ENCODE measurements around the gene SLC41A2.

DNA sequence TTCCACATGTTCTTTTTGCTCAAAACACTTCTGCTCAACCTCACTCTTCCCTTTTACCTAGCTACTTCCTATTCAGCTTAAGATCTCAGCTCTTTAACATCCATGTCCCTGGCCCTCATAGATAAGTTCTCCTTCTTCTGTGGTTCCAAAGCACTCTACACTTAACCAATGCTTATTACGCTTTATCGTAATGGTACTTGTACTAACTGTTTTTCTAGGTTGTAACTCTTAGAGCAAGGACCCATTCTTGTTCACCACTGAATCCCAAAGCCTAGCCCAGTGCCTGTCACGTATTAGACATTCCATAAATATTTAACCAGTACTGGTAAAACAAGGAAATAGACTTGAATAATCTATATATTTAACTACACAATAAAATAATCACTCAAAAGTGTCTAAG lies 5.3 kb downstream of the SLC41A2 start:
- TF ChIP-seq, protein P1, sequence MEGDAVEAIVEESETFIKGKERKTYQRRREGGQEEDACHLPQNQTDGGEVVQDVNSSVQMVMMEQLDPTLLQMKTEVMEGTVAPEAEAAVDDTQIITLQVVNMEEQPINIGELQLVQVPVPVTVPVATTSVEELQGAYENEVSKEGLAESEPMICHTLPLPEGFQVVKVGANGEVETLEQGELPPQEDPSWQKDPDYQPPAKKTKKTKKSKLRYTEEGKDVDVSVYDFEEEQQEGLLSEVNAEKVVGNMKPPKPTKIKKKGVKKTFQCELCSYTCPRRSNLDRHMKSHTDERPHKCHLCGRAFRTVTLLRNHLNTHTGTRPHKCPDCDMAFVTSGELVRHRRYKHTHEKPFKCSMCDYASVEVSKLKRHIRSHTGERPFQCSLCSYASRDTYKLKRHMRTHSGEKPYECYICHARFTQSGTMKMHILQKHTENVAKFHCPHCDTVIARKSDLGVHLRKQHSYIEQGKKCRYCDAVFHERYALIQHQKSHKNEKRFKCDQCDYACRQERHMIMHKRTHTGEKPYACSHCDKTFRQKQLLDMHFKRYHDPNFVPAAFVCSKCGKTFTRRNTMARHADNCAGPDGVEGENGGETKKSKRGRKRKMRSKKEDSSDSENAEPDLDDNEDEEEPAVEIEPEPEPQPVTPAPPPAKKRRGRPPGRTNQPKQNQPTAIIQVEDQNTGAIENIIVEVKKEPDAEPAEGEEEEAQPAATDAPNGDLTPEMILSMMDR (IDR thresholded peaks at IDR 0.05): no peak
- no peak for TF ChIP-seq POLR2A (IDR thresholded peaks at IDR 0.05)

All from body of pancreas (tissue), 4 donors.